Pulmonary artery endothelial cell (primary cell): ENCODE results near the gene LTBP1. TPM values are rescaled to one million over a fixed set of nuclear protein-coding genes. Genes with fewer than 3 reads are reported as not detected.
"Not testable (repeated sequence)": the region's sequence is repeated elsewhere in the genome, so short reads cannot be mapped to it uniquely, and the experiment has no call there.

Experiments used
- DNase-seq: peaks from one replicate; pipeline ENCODE4 v3.0.0-alpha.2; 2011; ENCODE audit warnings: low read depth, low spot score
- total RNA-seq: library from RNA; depleted of rRNA; stranded (reverse); fragments of >200 nt; gene quantifications from 2 replicates; pipeline ENCODE4 v1.2.3, GENCODE V29; 2014

Gene LTBP1
- total RNA-seq, 1 donor from 2014 or later, result 109 TPM

- DNase-seq, result no peak
Measured at GRCh38 chr2:33336036-33336625, 389.4 kb downstream of the LTBP1 start.

- no peak for DNase-seq
Measured at GRCh38 chr2:33337385-33337960, 390.7 kb downstream of the LTBP1 start.

- no peak for DNase-seq
Measured at GRCh38 chr2:33337981-33338380, 391.2 kb downstream of the LTBP1 start.

GRCh38 chr2:33339269-33339668, 392.5 kb downstream of the LTBP1 start:
- no peak for DNase-seq

GRCh38 chr2:33340280-33340679, 393.5 kb downstream of the LTBP1 start:
- peak; percentile 79 for DNase-seq

GRCh38 chr2:33342171-33342570, 395.4 kb downstream of the LTBP1 start:
- DNase-seq, result peak; percentile 90

- no peak for DNase-seq
Measured at GRCh38 chr2:33342705-33343104, 396.0 kb downstream of the LTBP1 start.

- no peak for DNase-seq
Measured at GRCh38 chr2:33343387-33343895, 396.7 kb downstream of the LTBP1 start.

- DNase-seq, result no peak
Measured at GRCh38 chr2:33344230-33344629, 397.5 kb downstream of the LTBP1 start.

- DNase-seq, result no peak
Measured at GRCh38 chr2:33347856-33348255, 401.1 kb downstream of the LTBP1 start.

- no peak for DNase-seq
Measured at GRCh38 chr2:33350632-33351031, 403.9 kb downstream of the LTBP1 start.

GRCh38 chr2:33351781-33352180, 405.0 kb downstream of the LTBP1 start:
- no peak for DNase-seq

GRCh38 chr2:33354981-33355380, 408.2 kb downstream of the LTBP1 start:
- DNase-seq, result no peak

- no peak for DNase-seq
Measured at GRCh38 chr2:33358878-33359277, 412.1 kb downstream of the LTBP1 start.

GRCh38 chr2:33363325-33364298, 416.9 kb downstream of the LTBP1 start:
- DNase-seq, result no peak

- DNase-seq, result no peak
Measured at GRCh38 chr2:33365264-33365970, 418.7 kb downstream of the LTBP1 start.

- DNase-seq, result no peak
Measured at GRCh38 chr2:33366473-33366872, 419.7 kb downstream of the LTBP1 start.

GRCh38 chr2:33368524-33368923, 421.8 kb downstream of the LTBP1 start:
- DNase-seq, result not testable (repeated sequence)

GRCh38 chr2:33369191-33369590, 422.4 kb downstream of the LTBP1 start:
- DNase-seq, result no peak

GRCh38 chr2:33370636-33371265, 424.0 kb downstream of the LTBP1 start:
- DNase-seq, result no peak
